Calu3 (cell line): ENCODE results near the gene CCDC88A. TPM values are rescaled to one million over a fixed set of nuclear protein-coding genes. Genes with fewer than 3 reads are reported as not detected.

ENCODE experiments used
- BruUV-seq: library from RNA; stranded (reverse); fragments of 400-500 nt; replicated peaks from 2 replicates; lab custom pipeline; 2021; lab: Mats Ljungman, UMichigan
- CTCF ChIA-PET: fragments of 300-600 bp; sonication (Branson Sonifier 250); formaldehyde crosslinking; loops from one replicate; lab custom pipeline; 2022; ENCODE audit warnings: antibody characterized with exemption; lab: Charles Lee
- DNase-seq: peaks from one replicate; pipeline ENCODE4 v3.0.0; 2022
- H3K27ac Mint-ChIP-seq: one replicate; pipeline ENCODE4 v1.8.0; 2022; ENCODE audit warnings: mixed read lengths; ENCODE audit not compliant: unreplicated experiment
- H3K27me3 Mint-ChIP-seq: one replicate; pipeline ENCODE4 v1.8.0; 2022; ENCODE audit warnings: mixed read lengths; ENCODE audit not compliant: unreplicated experiment
- H3K36me3 Mint-ChIP-seq: one replicate; pipeline ENCODE4 v1.8.0; 2022; ENCODE audit warnings: mild to moderate bottlenecking, moderate library complexity, mixed read lengths; ENCODE audit not compliant: insufficient read depth, unreplicated experiment
- H3K4me1 Mint-ChIP-seq: one replicate; pipeline ENCODE4 v1.8.0; 2022; ENCODE audit warnings: mild to moderate bottlenecking, low read depth, mixed read lengths; ENCODE audit not compliant: unreplicated experiment
- H3K4me3 Mint-ChIP-seq: one replicate; pipeline ENCODE4 v1.8.0; 2022; ENCODE audit warnings: mild to moderate bottlenecking, low read depth, moderate library complexity, mixed read lengths; ENCODE audit not compliant: unreplicated experiment
- H3K9me3 Mint-ChIP-seq: one replicate; pipeline ENCODE4 v1.8.0; 2022; ENCODE audit warnings: low read depth, mixed read lengths; ENCODE audit not compliant: unreplicated experiment
- CTCF ChIP-seq: fragments of 200-600 bp; IDR thresholded peaks from one replicate; pipeline ENCODE4 v1.8.0; 2022; ENCODE audit warnings: antibody characterized with exemption; ENCODE audit not compliant: unreplicated experiment
- intact Hi-C: fragments of 100-400 bp; cut with micrococcal nuclease; formaldehyde crosslinking; loops from one replicate; pipeline ENCODE4 v1.10.0; 2022; ENCODE audit not compliant: unreplicated experiment
- total RNA-seq: library from RNA; stranded (reverse); gene quantifications from 2 replicates; pipeline ENCODE4 v1.2.3, GENCODE V29; 2022

The CCDC88A gene
- total RNA-seq, 1 experiment from 2014 or later, result 49.7 TPM

- intact Hi-C loops, result no loop called here
- Mint-ChIP-seq H3K27me3 (no peaks in the 10 kb centered on the region), H3K27ac (no peak overlapping the region), H3K4me1 (peaks cover 2% of the 10 kb centered on the region), H3K4me3 (no peak overlapping the region), H3K9me3 (no peaks in the 10 kb centered on the region), H3K36me3 (no peaks in the 10 kb centered on the region)
- DNase-seq, result no peak
- no peak for TF ChIP-seq CTCF
- BruUV-seq, result no TSS peak
- CTCF ChIA-PET, result no interaction called here
Measured at GRCh38 chr2:55403256-55403998, 16.2 kb downstream of the CCDC88A start.

GRCh38 chr2:55401124-55401523, 18.5 kb downstream of the CCDC88A start:
- no peak for DNase-seq
- BruUV-seq, result no TSS peak
- no peaks in the 10 kb centered on the region for H3K27me3 Mint-ChIP-seq
- intact Hi-C loops, result no loop called here
- CTCF ChIA-PET, result no interaction called here
- no peak for TF ChIP-seq CTCF
- H3K36me3 Mint-ChIP-seq, result no peaks in the 10 kb centered on the region
- H3K4me1 Mint-ChIP-seq, result no peaks in the 10 kb centered on the region
- no peaks in the 10 kb centered on the region for H3K9me3 Mint-ChIP-seq
- no peak overlapping the region for H3K4me3 Mint-ChIP-seq
- H3K27ac Mint-ChIP-seq, result no peak overlapping the region

- Mint-ChIP-seq H3K9me3 (no peaks in the 10 kb centered on the region), H3K27ac (no peak overlapping the region), H3K27me3 (no peaks in the 10 kb centered on the region), H3K4me3 (no peak overlapping the region), H3K36me3 (no peaks in the 10 kb centered on the region), H3K4me1 (no peaks in the 10 kb centered on the region)
- TF ChIP-seq CTCF, result no peak
- CTCF ChIA-PET, result no interaction called here
- no TSS peak for BruUV-seq
- no peak for DNase-seq
- intact Hi-C loops, result no loop called here
Measured at GRCh38 chr2:55400332-55400731, 19.3 kb downstream of the CCDC88A start.

GRCh38 chr2:55399815-55400214, 19.8 kb downstream of the CCDC88A start:
- no peak overlapping the region for H3K27ac Mint-ChIP-seq
- no peak overlapping the region for H3K4me3 Mint-ChIP-seq
- no peak for DNase-seq
- H3K36me3 Mint-ChIP-seq, result no peaks in the 10 kb centered on the region
- no peaks in the 10 kb centered on the region for H3K9me3 Mint-ChIP-seq
- CTCF ChIA-PET, result no interaction called here
- no peak for TF ChIP-seq CTCF
- no peaks in the 10 kb centered on the region for H3K4me1 Mint-ChIP-seq
- intact Hi-C loops, result no loop called here
- no peaks in the 10 kb centered on the region for H3K27me3 Mint-ChIP-seq
- BruUV-seq, result no TSS peak
